NCI-H2196 treated with DMSO at 0.1 percent for 48 hours (cell line): ENCODE results near the gene COX20.
"Not testable (repeated sequence)": the region's sequence is repeated elsewhere in the genome, so short reads cannot be mapped to it uniquely, and the experiment has no call there.

Source experiments
- DNase-seq: peaks from one replicate; lab custom pipeline; 2025; ENCODE audit not compliant: unreplicated experiment; lab: John Stamatoyannopoulos, UW

COX20 gene, protein sequence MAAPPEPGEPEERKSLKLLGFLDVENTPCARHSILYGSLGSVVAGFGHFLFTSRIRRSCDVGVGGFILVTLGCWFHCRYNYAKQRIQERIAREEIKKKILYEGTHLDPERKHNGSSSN

DNA sequence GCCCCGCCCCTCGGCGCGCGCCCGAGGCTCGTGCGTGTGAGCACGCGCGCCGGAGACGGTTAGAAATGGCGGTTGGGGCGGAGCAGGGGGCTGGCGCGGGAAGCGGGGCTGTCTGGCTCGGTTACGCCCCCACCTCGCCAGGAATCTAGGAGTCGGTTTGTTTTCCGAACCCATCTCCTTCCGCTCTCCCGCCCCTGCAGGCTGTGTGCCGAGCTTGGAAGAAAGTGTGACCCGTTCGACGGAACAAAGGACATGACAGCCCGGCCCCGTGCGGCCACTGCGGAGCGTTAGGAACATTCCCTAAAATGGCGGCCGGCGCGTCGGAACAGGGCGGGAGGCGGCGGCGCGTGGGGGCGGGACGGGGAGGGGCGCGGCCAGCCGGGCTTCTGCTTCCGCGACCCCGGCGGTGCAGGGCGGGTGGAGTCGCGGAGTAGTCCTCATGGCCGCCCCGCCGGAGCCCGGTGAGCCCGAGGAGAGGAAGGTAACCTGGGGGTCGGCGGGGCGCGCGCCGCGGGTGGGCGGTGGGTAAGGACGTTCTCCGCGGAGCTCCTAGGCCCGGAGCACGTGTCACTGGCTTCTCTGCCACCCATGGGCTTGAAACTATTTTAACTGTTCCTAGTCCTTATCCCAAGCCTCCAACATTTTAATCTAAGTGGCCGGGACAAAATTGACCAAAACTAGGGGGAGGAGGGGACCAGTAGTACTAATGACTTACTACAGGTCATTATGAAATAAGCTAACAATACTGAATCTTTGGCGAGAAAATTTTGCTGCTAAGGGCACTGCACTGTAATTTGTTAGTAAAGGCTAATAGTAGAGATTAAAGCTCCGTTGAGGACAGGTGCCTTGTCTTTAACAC is at the start of gene COX20:
Gene COX20 (plus strand): TSS at position 383 of the 859 bp plus-strand sequence. CDS start 57 bp downstream, at position 440.
- peak; percentile 60 for DNase-seq

DNA sequence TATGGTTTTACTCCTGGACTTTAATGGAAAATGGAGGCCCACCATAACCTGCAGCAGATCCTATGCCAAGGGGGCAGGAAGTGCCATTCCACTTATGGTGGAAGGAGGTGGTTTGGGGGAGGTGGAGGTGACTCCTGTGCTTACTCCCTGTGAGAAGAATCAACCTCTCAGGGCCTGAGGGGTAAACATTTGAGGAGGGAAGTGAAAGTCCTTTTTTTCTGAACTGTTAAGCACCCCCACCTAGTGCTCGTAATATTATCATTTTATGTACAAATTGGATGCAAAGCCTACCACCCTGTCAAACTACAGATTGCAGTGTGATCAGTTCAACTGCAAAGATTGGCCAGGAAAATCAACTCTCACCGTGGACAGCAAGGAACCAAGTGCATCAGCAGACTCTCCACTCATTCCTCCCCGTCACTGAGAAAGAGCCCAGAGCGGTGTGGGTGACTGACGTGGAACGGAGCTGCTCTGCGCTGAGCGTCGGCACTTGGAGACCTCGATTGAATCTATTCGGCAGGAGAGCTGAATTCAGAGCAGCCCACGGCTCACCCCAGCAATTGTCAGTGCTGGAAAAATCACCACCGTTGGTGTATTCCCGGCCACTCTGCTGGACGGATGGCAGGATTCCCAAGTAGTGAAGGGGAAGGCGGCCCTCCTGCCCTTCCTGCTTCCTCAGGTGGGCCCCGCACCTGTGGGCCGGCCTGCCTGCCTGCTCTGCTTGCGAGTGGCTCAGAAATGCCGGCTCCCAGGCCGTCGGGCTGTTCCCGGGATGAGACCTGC is 46.8 kb upstream of the COX20 start:
- no peak for DNase-seq

DNA sequence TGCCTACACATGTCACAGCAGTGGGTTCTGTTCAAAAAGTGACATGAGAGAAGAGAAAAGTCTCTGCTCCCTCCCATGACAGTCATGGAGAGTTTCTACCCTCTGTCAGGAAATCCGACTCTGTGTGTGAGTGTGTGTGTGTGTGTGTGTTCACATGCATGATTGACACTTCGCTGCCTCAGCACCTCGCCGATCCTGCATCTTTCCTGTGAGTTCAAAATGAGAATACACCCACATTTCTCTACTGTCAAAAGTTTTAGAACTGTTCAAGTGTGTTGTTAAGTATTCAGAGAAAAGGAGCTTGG is 46.2 kb upstream of the COX20 start:
- no peak for DNase-seq

- no peak for DNase-seq
Measured at GRCh38 chr1:244789731-244790130, 45.7 kb upstream of the COX20 start.

DNA sequence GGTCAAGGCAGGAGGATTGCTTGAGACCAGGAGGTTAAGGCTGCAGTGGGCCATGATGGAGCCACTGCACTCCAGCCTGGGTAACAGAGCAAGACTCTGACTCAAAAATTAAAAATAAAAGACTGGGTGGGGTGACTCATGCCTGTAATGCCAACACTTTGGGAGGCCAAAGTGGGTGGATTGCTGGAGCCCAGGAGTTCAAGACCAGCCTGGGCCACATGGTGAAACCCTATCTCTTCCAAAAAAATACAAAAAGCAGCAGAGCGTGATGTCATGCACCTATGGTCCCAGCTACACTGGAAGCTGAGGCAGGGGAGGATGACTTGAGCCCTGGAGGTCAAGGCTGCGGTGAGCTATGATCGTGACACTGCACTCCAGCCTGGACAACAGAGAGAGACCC is 44.4 kb upstream of the COX20 start:
- DNase-seq = no peak

- no peak for DNase-seq
Measured at GRCh38 chr1:244792188-244792850, 43.1 kb upstream of the COX20 start.

DNA sequence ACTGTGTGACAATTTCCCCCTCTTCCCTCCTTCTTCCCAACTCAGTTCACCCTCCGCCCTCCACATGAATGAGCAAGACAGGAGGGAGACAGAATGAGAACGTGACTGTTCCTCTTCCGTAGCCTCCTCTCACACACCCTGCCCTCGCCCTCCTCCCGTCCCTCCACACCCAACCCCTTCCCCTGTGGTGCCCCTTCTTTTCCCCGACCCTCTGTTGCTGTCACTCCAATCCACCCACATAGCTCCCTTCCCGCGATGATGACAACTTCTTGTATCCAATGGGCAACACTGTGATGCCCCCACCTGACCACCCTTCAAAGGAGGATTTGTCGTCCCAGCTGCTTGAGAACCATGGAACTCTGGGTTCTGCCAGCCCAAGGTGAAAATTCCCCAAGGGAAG is 41.4 kb upstream of the COX20 start:
- no peak for DNase-seq

DNA sequence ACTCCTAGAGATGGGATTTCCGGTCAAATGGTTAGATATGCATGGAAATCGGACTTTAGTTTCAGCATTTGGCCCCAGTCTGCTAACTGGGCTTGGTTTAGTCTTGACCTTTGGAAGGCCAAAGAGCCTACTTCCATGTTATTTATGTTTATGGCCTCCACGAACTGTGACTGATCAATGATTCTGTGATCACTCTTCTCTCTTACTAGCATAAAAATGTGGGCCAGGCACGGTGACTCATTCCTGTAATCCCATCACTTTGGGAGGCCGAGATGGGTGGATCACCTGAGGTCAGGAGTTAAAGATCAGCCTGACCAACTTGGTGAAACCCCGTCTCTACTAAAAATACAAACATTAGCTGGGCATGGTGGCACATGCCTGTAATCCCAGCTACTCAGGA is 40.9 kb upstream of the COX20 start:
- DNase-seq = not testable (repeated sequence)

DNA sequence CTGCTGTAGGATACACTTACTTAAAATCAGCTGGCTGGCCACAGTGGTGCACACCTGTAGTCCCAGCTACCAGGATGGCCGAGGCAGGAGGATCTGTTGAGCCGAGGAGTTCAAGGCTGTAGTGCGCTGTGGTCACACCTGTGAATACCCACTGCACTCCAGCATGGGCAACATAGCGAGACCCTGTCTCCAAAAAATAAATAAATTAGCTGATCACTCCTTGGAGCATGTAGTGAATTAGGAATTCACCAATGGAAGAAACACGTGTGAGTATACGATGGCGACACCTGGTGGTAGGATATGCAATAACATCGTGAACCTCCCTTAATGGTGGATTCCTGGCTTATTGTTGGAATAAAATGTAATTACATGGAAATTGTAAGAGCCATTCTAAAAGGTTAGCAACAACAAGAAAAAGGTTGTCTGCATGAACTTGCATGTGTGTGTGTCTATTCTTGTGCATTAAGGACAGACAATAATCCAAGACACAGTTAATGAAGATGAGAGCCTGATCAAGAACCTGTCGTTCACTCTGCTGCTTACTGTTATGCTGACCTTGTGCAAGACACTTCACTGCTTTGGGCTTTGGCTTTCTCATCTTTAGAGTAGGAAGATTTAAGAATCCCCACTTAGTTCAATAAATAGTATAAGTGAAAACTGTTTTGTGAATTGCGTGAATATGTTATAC is 38.6 kb upstream of the COX20 start:
- no peak for DNase-seq

- DNase-seq = no peak
Measured at GRCh38 chr1:244800821-244801220, 34.6 kb upstream of the COX20 start.

- no peak for DNase-seq
Measured at GRCh38 chr1:244801246-244801645, 34.2 kb upstream of the COX20 start.

GRCh38 chr1:244802041-244802440 is 33.4 kb upstream of the COX20 start:
- DNase-seq = no peak

GRCh38 chr1:244802556-244803239 is 32.8 kb upstream of the COX20 start:
- DNase-seq = no peak

DNA sequence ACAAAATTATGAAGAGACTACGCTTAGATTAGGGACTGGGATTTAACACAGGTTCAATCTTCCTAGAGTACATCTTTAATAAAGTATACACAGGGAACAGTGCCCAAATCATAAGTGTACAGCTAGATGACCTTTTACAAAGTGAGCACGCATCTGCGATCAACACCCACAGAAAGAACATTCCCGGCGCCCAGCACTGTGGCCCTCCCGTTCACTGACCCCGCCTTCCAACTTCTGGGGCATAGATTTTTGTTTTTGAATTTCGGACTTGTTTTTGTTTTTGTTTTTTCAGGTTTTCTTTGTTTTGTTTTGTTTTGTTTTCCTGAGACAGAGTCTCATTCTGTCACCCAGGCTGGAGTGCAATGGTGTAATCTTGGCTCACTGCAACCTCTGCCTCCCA is 30.6 kb upstream of the COX20 start:
- no peak for DNase-seq

DNA sequence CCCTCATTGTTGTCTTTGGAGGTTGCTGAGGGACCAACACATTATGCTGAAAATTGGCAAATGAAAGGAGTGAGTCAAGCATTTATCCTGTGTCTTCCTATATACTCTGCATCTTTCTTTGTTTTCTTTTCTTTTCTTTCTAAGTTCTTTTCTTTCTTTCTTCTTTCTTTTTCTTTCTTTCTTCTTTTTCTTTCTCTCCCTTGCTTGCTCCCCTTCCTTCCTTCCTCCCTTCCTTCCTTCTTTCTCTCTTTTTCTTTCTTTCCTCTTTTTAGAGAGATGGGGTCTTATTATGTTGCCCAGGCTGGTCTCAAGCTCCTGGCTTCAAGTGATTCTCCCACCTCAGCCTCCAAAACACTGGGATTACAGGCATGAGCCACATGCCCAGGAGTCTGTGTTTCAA is 28.3 kb upstream of the COX20 start:
- no peak for DNase-seq

DNA sequence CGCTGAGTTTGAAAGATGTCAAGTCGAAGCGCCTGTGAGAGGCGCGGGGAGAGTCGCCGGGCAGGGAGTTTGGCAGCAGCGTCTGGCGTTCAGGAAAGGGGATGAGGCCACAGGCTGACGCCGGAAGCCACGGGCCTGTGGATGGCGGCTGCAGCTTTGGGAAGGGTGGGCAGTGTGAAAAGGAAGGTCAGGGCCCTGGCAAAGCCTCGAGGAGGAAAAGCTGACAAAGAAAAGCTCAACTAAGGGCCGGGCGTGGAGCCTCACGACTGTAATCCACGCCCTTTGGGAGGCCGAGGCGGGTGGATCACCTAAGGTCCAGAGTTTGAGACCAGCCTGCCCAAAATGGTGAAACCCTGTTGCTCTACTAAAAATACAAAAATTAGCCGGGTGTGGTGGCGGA is 25.2 kb upstream of the COX20 start:
- DNase-seq = no peak

GRCh38 chr1:244813327-244813726 is 22.1 kb upstream of the COX20 start:
- DNase-seq = no peak

- DNase-seq = no peak
Measured at GRCh38 chr1:244815600-244816099, 19.8 kb upstream of the COX20 start.

DNA sequence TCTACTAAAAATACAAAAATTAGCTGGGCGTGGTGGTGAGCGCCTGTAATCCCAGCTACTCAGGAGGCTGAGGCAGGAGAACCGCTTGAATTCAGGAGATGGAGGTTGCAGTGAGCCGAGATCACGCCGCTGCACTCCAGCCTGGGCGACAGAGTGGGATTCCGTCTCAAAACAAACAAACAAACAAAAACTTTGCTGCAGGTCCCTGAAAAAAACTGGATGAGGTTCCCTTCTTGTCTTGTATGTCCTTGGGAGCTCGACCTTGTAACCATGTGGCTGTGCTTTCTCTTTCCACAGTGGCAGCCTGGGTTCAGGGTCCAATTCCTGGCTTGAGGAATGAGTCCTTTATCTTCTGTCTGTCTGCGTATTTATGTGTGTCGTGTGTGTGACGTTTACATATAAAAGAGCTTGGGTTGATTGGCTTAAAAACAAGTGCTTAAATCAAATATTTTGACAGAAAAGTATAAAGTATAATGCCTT is 18.0 kb upstream of the COX20 start:
- DNase-seq = no peak

- no peak for DNase-seq
Measured at GRCh38 chr1:244820131-244820530, 15.3 kb upstream of the COX20 start.
